HG02642 (cell line): ENCODE results near the gene ZNF69.
"Not testable (repeated sequence)": the region's sequence is repeated elsewhere in the genome, so short reads cannot be mapped to it uniquely, and the experiment has no call there.

ENCODE experiments used
- ATAC-seq: cut with Tn5 transposase; IDR thresholded peaks from one replicate; pipeline ENCODE4 v1.9.1; 2021; ENCODE audit warnings: mild to moderate bottlenecking; ENCODE audit not compliant: unreplicated experiment, poor library complexity

ZNF69 gene

GRCh38 chr19:11890634-11891033 lies 3.1 kb downstream of the ZNF69 start:
- ATAC-seq, result no peak

DNA sequence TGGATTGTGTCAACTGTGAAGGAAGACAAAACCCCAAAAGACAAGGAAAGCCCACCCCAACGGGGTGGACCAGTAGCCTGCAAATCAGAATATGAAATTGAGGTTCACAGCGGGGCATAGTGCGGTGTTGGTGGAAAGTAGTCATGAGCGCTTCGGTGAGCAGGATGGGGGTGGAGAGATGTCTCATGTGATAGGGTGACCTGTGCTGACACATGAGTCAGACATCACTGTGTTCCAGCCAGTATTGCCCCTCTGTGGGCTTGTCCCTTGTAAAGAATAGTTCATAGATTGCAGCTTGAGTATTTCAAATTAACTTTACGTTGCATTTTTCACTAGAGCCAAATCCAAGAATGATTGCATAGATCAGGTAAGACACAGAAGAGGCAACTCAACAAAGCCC lies 7.3 kb downstream of the ZNF69 start:
- ATAC-seq, result no peak

- ATAC-seq, result no peak
Observed at GRCh38 chr19:11902228-11902627, 14.6 kb downstream of the ZNF69 start.

GRCh38 chr19:11905928-11906327 lies 18.3 kb downstream of the ZNF69 start:
- ATAC-seq, result no peak

DNA sequence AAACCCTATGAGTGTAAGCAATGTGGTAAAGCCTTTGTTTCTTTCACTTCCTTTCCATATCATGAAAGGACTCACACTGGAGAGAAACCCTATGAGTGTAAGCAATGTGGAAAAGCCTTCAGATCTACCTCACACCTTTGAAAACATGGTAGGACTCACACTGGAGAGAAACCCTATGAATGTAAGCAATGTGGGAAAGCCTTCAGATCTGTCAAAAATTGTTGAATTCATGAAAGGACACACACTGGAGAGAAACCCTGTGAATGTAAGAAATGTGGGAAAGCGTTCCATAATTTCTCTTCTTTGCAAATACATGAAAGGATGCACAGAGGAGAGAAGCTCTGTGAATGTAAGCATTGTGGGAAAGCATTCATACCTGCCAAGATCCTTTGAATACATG lies 24.4 kb downstream of the ZNF69 start:
- not testable (repeated sequence) for ATAC-seq

GRCh38 chr19:11914417-11915051 lies 27.0 kb downstream of the ZNF69 start:
- not testable (repeated sequence) for ATAC-seq

- ATAC-seq, result no peak
Observed at GRCh38 chr19:11921852-11922495, 34.4 kb downstream of the ZNF69 start.

DNA sequence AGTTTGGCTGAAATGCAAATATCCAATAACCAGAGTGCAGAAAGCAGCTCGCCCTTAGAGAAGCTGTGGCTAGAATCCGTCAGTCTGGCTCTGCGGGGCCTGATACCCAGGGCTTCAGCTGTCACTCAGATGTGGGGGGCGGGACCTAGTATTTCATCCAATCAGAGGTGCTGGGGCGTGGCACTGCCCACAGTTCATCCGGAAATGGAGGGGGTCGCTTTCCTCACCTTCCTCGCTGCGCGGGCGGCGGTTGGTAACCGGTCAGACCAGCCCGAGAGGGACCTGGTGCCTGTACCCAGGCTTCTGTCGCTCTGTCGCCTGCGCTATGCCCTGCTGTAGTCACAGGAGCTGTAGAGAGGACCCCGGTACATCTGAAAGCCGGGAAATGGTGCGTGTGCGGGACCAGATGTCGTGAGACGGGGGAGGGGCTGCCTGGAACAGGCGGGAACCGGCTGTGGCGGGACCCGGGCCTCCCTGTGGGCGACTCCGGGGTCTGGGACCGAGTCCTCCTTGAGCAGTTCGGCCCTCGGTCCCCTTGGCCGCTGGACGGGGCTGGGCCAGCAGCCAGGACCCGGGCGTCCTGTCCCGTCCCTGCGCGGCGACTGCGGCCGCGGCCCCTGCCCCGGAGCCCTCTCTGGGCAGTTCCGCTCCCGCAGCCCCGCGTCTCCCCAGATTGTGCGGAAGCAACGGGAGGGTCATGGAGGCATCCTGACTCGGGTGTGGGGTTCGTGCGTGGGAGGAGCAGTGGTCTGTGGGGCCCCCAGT lies 37.5 kb downstream of the ZNF69 start, which contains the start of gene ZNF700:
TSS of gene ZNF700 (plus strand) at position 222 of the 765 bp plus-strand sequence. CDS start at position 326, 104 bp downstream.
- ATAC-seq, result peak; percentile 89

DNA sequence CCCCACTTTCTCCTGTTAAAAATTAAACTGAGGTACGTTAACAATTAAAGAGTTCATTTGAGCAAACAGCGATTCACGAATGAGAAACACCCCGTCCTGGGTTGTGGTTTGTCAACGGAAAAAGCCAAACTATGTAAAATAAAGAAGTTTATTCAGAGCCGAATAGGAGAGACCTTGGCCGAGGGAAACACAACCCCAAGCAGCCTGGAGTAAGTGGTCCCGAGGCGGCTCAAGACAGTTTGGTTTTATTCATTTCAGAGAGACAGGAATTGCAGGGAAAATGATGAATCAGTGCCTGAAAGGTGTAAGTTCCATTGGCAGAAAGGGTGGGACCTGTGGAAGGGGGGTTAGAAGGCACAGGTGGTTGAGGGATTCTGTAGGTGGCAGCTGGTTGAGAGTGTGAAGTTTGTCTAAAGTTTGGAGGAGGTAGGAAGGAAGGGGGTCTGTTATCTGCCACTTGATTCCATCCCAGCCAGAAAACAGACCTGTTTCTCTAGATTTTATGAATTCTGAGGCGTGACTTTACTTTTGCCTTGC lies 38.1 kb downstream of the ZNF69 start:
- ATAC-seq, result not testable (repeated sequence)

GRCh38 chr19:11927227-11927626 lies 39.6 kb downstream of the ZNF69 start:
- no peak for ATAC-seq

DNA sequence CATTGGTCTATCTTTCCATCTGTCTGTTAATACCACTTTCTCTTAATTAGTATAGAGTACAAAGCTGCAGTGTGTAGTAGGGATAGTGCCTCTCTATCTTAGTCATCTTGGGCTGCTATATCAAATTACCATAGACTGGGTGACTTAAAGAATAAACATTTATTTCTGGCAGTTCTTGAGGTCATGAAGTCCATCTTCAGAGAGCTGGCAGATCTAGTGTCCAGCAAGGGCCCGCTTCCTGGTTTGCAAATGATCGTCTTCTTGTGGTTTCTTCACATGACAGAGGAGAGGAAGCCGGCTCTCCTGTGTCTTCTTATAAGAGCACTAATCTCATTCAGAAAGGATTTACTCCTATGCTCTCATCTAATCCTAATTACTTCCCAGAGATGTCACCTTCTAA lies 43.5 kb downstream of the ZNF69 start:
- ATAC-seq, result no peak

DNA sequence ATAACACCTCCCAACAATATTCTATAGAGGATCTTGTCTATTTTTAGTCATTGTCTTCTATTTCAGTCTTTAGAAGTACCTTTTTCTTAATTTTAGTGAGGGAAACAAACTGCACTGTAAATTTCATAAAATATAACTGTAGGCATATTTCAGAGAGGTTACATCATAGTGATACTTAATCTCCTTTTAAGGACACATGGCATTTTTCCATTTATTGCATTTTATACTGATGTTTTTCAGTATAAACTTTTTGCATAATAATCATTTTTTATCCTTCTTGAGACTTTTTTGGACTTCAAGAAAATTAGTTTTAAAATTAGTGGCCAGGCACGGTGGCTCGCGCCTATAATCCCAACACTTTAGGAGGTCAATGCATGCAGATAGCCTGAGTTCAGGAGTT lies 43.9 kb downstream of the ZNF69 start:
- no peak for ATAC-seq

- not testable (repeated sequence) for ATAC-seq
Observed at GRCh38 chr19:11935829-11936228, 48.2 kb downstream of the ZNF69 start.

GRCh38 chr19:11938383-11938782 lies 50.8 kb downstream of the ZNF69 start:
- not testable (repeated sequence) for ATAC-seq

GRCh38 chr19:11941361-11941887 lies 53.8 kb downstream of the ZNF69 start:
- ATAC-seq, result not testable (repeated sequence)

GRCh38 chr19:11942008-11942842 lies 54.6 kb downstream of the ZNF69 start:
- ATAC-seq, result no peak

- no peak for ATAC-seq
Observed at GRCh38 chr19:11942843-11943108, 55.2 kb downstream of the ZNF69 start.

DNA sequence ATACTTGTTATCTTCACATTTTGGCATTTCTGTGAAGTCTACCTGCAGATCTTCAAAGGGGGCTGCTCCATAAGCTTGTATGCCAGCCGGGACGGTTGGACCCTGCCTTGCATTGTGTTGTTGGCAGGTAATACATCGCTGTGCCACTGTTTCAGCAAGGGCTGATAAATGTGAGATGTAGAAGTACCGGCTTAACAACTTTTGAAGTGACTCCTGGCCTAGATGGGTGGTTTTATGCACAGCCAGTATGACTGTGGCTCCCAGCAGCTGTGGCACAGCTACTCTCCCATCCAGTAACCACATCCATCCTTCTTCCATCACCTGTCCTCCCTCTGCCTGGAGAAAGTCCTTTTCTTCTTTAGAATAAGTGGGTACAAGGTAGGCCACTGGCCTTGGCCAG lies 57.1 kb downstream of the ZNF69 start:
- no peak for ATAC-seq

GRCh38 chr19:11948646-11949045 lies 61.1 kb downstream of the ZNF69 start:
- no peak for ATAC-seq

DNA sequence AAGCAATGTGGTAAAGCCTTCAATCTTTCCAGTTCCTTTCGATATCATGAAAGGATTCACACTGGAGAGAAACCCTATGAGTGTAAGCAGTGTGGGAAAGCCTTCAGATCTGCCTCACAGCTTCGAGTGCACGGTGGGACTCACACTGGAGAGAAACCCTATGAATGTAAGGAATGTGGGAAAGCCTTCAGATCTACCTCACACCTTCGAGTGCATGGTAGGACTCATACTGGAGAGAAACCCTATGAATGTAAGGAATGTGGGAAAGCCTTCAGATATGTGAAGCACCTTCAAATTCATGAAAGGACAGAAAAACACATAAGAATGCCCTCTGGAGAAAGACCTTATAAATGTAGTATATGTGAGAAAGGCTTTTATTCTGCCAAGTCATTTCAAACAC lies 61.6 kb downstream of the ZNF69 start:
- no peak for ATAC-seq
